NCI-H510A (cell line): ENCODE data around the gene KIZ.
A peak's percentile ranks its signal among the peaks of the same experiment; 100 is the strongest.

ENCODE experiments used
- DNase-seq: peaks from one replicate; lab custom pipeline; 2025; lab: John Stamatoyannopoulos, UW

KIZ gene

GRCh38 chr20:21105429-21106170 lies 20.3 kb upstream of the KIZ start:
- DNase-seq: no peak

GRCh38 chr20:21106171-21107017 lies 19.5 kb upstream of the KIZ start, which contains the start of gene LINC00237:
LINC00237 (minus strand) TSS chr20:21106358.
- no peak for DNase-seq

GRCh38 chr20:21109144-21109543 lies 16.7 kb upstream of the KIZ start:
- DNase-seq: no peak

- DNase-seq: no peak
Observed at GRCh38 chr20:21110811-21111210, 15.1 kb upstream of the KIZ start.

GRCh38 chr20:21111416-21111815 lies 14.5 kb upstream of the KIZ start:
- no peak for DNase-seq

- no peak for DNase-seq
Observed at GRCh38 chr20:21113697-21114096, 12.2 kb upstream of the KIZ start.

- DNase-seq: no peak
Observed at GRCh38 chr20:21114584-21114983, 11.3 kb upstream of the KIZ start.

GRCh38 chr20:21117521-21117920 lies 8.4 kb upstream of the KIZ start:
- no peak for DNase-seq

- DNase-seq: no peak
Observed at GRCh38 chr20:21118138-21118537, 7.7 kb upstream of the KIZ start.

- no peak for DNase-seq
Observed at GRCh38 chr20:21118782-21119181, 7.1 kb upstream of the KIZ start.

- DNase-seq: no peak
Observed at GRCh38 chr20:21124190-21124589, 1.7 kb upstream of the KIZ start.

GRCh38 chr20:21125072-21125848 lies 622 bp upstream of the KIZ start:
- DNase-seq: peak; percentile 65

- no peak for DNase-seq
Observed at GRCh38 chr20:21126581-21126870, 644 bp downstream of the KIZ start.

GRCh38 chr20:21127201-21127981 lies 1.5 kb downstream of the KIZ start:
- DNase-seq: no peak

GRCh38 chr20:21129861-21130260 lies 4.0 kb downstream of the KIZ start:
- no peak for DNase-seq

GRCh38 chr20:21133404-21133803 lies 7.5 kb downstream of the KIZ start:
- DNase-seq: no peak

- DNase-seq: no peak
Observed at GRCh38 chr20:21133917-21134622, 8.2 kb downstream of the KIZ start.

- DNase-seq: no peak
Observed at GRCh38 chr20:21134883-21135493, 9.1 kb downstream of the KIZ start.

GRCh38 chr20:21136015-21136732 lies 10.3 kb downstream of the KIZ start:
- no peak for DNase-seq

- DNase-seq: no peak
Observed at GRCh38 chr20:21137078-21137477, 11.2 kb downstream of the KIZ start.
